Neutrophil (primary cell): ENCODE data around the gene ADSS2.
"Not testable (repeated sequence)": the region's sequence is repeated elsewhere in the genome, so short reads cannot be mapped to it uniquely, and the experiment has no call there.

Experiments
- H3K27ac ChIP-seq: fragments of 200-600 bp; sonication (generic); 2 replicates; pipeline ENCODE4 v1.5.1; 2016; ENCODE audit warnings: mild to moderate bottlenecking, moderate library complexity
- H3K27me3 ChIP-seq: fragments of 200-600 bp; sonication (generic); 2 replicates; pipeline ENCODE4 v1.6.0; 2016; ENCODE audit warnings: mild to moderate bottlenecking
- H3K36me3 ChIP-seq: fragments of 200-600 bp; sonication (generic); 2 replicates; pipeline ENCODE4 v1.5.1; 2017
- H3K4me1 ChIP-seq, 2 experiments: fragments of 200-600 bp in 1 of 2; sonication (generic) in 1 of 2; 1 replicate in 1 of 2; 2 replicates in 1 of 2; pipeline versions ENCODE4 v1.5.1 to v1.6.1; 2013 to 2016; ENCODE audit warnings: low read depth in 1 of 2, low read length in 1 of 2, mild to moderate bottlenecking in 1 of 2, moderate library complexity in 1 of 2; ENCODE audit not compliant: control insufficient read depth in 1 of 2, insufficient read depth in 1 of 2
- H3K4me3 ChIP-seq, 2 experiments: fragments of 200-600 bp in 1 of 2; sonication (generic) in 1 of 2; 1 replicate in 1 of 2; 2 replicates in 1 of 2; pipeline ENCODE4 v1.5.1; 2013 to 2016; ENCODE audit warnings: low read depth in 1 of 2, low read length in 1 of 2, mild to moderate bottlenecking in 1 of 2, moderate library complexity in 1 of 2
- H3K9me3 ChIP-seq: fragments of 200-600 bp; sonication (generic); 2 replicates; pipeline ENCODE4 v1.5.1; 2016
- TF ChIP-seq, protein P1 (sequence below): fragments of 200-600 bp; sonication (generic); IDR thresholded peaks from 2 replicates; pipeline ENCODE4 v1.5.1; 2016; ENCODE audit warnings: antibody characterized with exemption

The ADSS2 gene

DNA sequence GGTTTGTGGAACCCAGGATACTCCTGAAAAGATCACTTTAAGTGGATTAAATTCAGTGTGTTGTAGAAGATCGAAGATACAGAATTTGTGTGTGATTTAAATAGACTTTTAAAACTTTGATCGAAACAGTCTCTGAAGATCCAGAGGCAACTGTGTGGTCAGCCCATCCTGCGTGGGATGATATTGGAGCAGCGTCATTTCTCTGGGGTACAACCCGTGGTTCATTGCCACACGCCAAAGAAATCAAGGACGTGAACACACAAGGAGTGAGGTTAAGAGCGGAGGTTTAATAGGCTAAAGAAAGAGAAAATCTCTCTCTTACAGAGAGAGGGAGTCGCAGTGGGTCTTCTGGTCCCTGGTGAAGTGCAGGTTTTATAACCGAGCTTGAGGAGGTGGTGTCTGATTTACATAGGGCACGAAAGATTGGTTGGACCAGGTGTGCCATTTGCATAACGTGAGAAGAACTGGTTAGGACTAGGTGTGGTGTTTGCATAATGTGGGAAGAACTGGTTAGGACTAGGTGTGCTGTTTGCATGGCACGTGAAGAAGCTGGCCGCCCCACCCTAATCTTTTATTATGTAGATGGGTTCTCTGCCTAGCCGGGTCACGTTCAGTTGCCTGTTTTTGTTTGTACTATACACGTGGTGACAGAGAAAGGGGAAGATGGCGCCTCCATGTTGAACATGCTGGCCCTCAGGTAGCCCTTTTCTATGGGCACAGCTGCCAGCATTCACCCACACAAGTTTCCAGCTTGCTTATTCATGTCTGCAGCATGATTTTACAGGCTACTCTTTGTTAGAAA is 82.3 kb downstream of the ADSS2 start:
- no peak overlapping the region for H3K4me3 ChIP-seq
- TF ChIP-seq, protein P1, sequence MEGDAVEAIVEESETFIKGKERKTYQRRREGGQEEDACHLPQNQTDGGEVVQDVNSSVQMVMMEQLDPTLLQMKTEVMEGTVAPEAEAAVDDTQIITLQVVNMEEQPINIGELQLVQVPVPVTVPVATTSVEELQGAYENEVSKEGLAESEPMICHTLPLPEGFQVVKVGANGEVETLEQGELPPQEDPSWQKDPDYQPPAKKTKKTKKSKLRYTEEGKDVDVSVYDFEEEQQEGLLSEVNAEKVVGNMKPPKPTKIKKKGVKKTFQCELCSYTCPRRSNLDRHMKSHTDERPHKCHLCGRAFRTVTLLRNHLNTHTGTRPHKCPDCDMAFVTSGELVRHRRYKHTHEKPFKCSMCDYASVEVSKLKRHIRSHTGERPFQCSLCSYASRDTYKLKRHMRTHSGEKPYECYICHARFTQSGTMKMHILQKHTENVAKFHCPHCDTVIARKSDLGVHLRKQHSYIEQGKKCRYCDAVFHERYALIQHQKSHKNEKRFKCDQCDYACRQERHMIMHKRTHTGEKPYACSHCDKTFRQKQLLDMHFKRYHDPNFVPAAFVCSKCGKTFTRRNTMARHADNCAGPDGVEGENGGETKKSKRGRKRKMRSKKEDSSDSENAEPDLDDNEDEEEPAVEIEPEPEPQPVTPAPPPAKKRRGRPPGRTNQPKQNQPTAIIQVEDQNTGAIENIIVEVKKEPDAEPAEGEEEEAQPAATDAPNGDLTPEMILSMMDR = no peak
- H3K27ac ChIP-seq = no peak overlapping the region
- no peaks in the 10 kb centered on the region for H3K9me3 ChIP-seq
- peaks cover 5 to 14% of the 10 kb centered on the region in 2 experiments for H3K4me1 ChIP-seq
- H3K36me3 ChIP-seq = no peaks in the 10 kb centered on the region
- H3K27me3 ChIP-seq = no peaks in the 10 kb centered on the region

DNA sequence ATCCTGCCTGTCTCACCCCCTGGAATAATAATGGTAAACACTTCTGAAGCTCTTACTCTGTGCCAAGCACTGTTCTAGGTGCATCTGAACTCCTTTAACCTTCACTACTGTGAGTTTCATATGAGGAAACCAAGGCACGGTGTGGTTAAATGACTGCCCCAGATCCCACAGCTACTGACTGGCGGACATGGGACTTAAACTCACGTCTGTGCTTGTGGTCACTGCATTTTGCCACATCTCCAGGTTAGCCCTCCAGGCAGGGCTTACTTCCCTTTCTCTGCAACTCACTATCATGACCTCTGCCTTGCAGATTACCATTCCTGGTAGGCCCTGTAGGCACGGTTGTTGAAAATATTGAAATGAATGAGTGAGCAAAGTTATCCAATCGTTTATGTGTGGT is 83.4 kb downstream of the ADSS2 start:
- Histone ChIP-seq H3K9me3 (no peaks in the 10 kb centered on the region), H3K27ac (peak overlapping the region; percentile 31), H3K36me3 (no peaks in the 10 kb centered on the region), H3K27me3 (no peaks in the 10 kb centered on the region), H3K4me1 (peaks cover 5 to 14% of the 10 kb centered on the region in 2 experiments), H3K4me3 (no peak overlapping the region)
- TF ChIP-seq, protein P1 = no peak

DNA sequence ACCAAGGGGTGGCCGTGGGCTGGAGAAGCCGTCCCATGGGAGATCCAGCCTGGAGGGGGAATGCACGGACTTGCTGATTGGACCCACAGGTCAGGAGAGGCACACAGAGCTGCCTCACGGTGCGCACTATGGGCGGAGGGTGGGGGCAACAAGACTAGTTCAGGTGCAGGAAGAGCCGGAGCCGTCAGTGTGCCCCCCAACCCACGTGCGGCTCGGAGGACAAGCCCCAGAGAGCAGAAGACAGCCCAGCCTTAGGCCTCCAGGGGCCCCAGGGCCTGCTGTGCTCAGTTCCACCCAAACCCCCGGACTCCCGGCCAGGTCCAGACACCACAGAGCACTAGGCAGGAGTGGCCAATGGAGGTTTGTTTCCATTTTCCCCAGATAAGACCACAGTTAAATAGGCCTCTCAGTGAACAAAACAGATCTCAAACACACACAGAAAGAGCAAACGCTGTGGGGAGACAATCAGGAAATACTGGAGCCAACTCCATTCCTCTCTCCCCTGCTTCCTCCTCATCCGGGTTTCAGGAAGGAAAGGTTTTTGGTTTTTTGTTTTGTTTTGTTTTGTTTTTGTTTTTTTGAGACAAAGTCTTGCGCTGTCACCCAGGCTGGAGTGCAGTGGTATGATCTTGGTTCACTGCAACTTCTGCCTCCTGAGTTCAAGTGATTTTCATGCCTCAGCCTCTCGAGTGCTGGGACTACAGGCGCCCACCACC is 84.2 kb downstream of the ADSS2 start:
- H3K9me3 ChIP-seq = no peaks in the 10 kb centered on the region
- H3K27me3 ChIP-seq = no peaks in the 10 kb centered on the region
- H3K36me3 ChIP-seq = no peaks in the 10 kb centered on the region
- H3K4me3 ChIP-seq = no peak overlapping the region
- TF ChIP-seq, protein P1 = no peak
- H3K27ac ChIP-seq = peak overlapping the region; percentile 31
- H3K4me1 ChIP-seq = peaks cover 5 to 14% of the 10 kb centered on the region in 2 experiments

DNA sequence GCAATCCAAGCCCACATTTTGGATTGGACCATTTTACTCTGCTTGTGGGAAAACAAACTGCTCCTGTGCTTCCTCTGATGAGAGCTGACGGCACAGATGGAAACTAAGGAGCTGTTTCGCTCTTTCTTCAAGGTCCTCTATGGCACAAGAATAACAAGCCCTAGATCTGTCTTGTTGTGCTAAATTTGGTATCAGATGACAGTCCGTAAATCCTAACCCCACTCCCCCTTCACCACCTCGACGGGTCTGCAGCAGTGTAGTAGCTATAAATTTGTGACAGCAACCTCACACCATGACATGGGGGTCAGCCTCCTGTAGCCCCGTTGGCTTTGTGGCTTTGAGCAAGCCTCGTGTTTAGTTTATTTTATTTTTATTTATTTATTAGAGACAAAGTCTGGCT is 85.9 kb downstream of the ADSS2 start:
- Histone ChIP-seq H3K9me3 (no peaks in the 10 kb centered on the region), H3K27me3 (no peaks in the 10 kb centered on the region), H3K4me1 (peaks cover 8 to 19% of the 10 kb centered on the region in 2 experiments), H3K36me3 (no peaks in the 10 kb centered on the region), H3K4me3 (no peak overlapping the region), H3K27ac (no peak overlapping the region)
- TF ChIP-seq, protein P1 = no peak

DNA sequence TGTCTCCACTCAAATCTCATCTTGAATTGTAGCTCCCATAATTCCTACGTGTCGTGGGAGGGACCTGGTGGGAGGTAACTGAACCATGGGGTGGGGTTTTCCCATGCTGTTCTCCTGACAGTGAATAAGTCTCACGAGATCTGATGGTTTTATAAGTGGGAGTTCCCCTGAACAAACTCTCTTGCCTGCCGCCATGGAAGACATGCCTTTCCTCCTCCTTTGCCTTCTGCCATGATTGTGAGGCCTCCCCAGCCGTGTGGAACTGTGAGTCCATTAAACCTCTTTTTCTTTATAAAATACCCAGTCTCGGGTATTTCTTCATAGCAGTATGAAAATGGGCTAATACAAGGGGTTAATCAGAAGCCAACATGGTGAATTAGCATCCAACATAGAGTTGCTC is 86.4 kb downstream of the ADSS2 start:
- not testable (repeated sequence) for H3K36me3 ChIP-seq, H3K4me3 ChIP-seq, H3K27ac ChIP-seq, H3K27me3 ChIP-seq, H3K9me3 ChIP-seq
- peaks cover 13 to 24% of the 10 kb centered on the region in 2 experiments for H3K4me1 ChIP-seq

DNA sequence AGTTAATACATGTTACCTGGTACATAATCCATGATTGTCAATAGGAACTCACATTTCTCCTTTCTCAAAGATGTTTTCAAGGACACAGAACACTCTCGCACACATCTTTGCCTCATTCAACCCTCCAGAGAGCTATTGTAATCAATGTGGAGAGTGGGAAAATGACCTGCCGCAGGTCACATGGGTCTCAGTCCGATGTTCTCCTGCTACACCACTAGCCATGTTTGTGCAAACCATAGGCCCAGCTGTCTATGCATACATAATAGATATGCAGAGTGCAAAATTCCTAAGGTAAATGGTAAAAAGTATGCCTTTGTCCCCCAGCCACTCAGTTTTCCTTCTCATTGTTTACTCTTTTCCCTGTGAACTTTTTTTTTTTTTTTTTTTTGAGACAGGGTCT is 89.2 kb downstream of the ADSS2 start:
- Histone ChIP-seq H3K4me3 (no peak overlapping the region), H3K4me1 (peaks cover 11 to 16% of the 10 kb centered on the region in 2 experiments), H3K36me3 (no peaks in the 10 kb centered on the region), H3K27ac (no peak overlapping the region), H3K9me3 (no peaks in the 10 kb centered on the region), H3K27me3 (no peaks in the 10 kb centered on the region)
- TF ChIP-seq, protein P1 = no peak
